Measurements from ENCODE around the gene HMOX1. TPM values are rescaled to one million over a fixed set of nuclear protein-coding genes. Genes with fewer than 3 reads are reported as not detected.

Gene HMOX1
- total and polyA plus RNA-seq, 2 of the 13 experiments (the other 11 are each of a cell fraction or from before 2014, with no cell fraction given) = 53.6 to 67.4 TPM

GRCh38 chr22:35361001-35361558 lies 19.8 kb upstream of the HMOX1 start (continued):
- TF ChIP-seq HNF4G (IDR thresholded peaks at IDR 0.05; ENCODE audit: borderline replicate concordance, low read depth, low read length) (peak; percentile 51; the same call in 1 of the 2 replicates), HNF4G (CRISPR knock-in tag; IDR thresholded peaks at IDR 0.05; ENCODE audit: borderline replicate concordance, low read depth) (no peak), EEA1 (CRISPR knock-in tag; IDR thresholded peaks at IDR 0.05; ENCODE audit: borderline replicate concordance) (no peak), MAX (IDR thresholded peaks at IDR 0.05) (no peak), HMGA1 (CRISPR knock-in tag; conservative IDR thresholded peaks at IDR 0.05) (no peak), ARID5B (CRISPR knock-in tag; IDR thresholded peaks at IDR 0.05) (0 out of 2 replicates have a peak, but pooled peaks have one; percentile 17), THYN1 (CRISPR knock-in tag; IDR thresholded peaks at IDR 0.05; ENCODE audit: borderline replicate concordance, low read depth) (no peak), SAP130 (CRISPR knock-in tag; IDR thresholded peaks at IDR 0.05; ENCODE audit: low read depth) (no peak), NR2F1 (CRISPR knock-in tag; IDR thresholded peaks at IDR 0.05) (peak in 1 of 2 experiments; percentile 52; a peak in 1 of 4 replicates), NFATC3 (CRISPR knock-in tag; IDR thresholded peaks at IDR 0.05) (no peak), ZNF576 (CRISPR knock-in tag; IDR thresholded peaks at IDR 0.05) (no peak), HIC2 (CRISPR knock-in tag; IDR thresholded peaks at IDR 0.05; ENCODE audit: low read depth) (peak; percentile 65; the same call in 1 of the 2 replicates), NKX3-1 (CRISPR knock-in tag; IDR thresholded peaks at IDR 0.05) (no peak)
